Osteoblast (primary cell): Measurements from ENCODE around the gene DYRK1B. TPM values are rescaled to one million over a fixed set of nuclear protein-coding genes. Genes with fewer than 3 reads are reported as not detected.

Experiments used
- DNase-seq: peaks from one replicate; pipeline ENCODE4 v3.0.0; 2011; ENCODE audit warnings: low spot score, mixed read lengths; ENCODE audit not compliant: insufficient read length; ENCODE audit errors: missing footprints
- H2AFZ ChIP-seq: 2 replicates; pipeline ENCODE4 v1.6.0; 2011; ENCODE audit warnings: mild to moderate bottlenecking, low read length
- H3K27ac ChIP-seq: 2 replicates; pipeline ENCODE4 v1.5.1; 2011; ENCODE audit warnings: mild to moderate bottlenecking, low read depth, low read length, moderate library complexity
- H3K27me3 ChIP-seq: 2 replicates; pipeline ENCODE4 v1.6.0; 2012; ENCODE audit warnings: mild to moderate bottlenecking, control low read depth, inconsistent platforms, low read length, moderate library complexity; ENCODE audit not compliant: insufficient read depth
- H3K36me3 ChIP-seq: 2 replicates; pipeline ENCODE4 v1.5.1; 2011; ENCODE audit warnings: mild to moderate bottlenecking, low read length, control low read depth, moderate library complexity; ENCODE audit not compliant: insufficient read depth
- H3K4me1 ChIP-seq: 2 replicates; pipeline ENCODE4 v1.5.1; 2011; ENCODE audit warnings: mild to moderate bottlenecking, low read length, control low read depth, moderate library complexity; ENCODE audit not compliant: insufficient read depth
- H3K4me2 ChIP-seq: 2 replicates; pipeline ENCODE4 v1.6.0; 2011; ENCODE audit warnings: mild to moderate bottlenecking, low read length; ENCODE audit not compliant: insufficient read depth
- H3K4me3 ChIP-seq: fragments of 200-600 bp; sonication (generic); 3 replicates; pipeline ENCODE4 v1.5.1; 2012; ENCODE audit warnings: mild to moderate bottlenecking, low read length, inconsistent platforms; ENCODE audit not compliant: insufficient read depth
- H3K79me2 ChIP-seq: 2 replicates; pipeline ENCODE4 v1.6.0; 2012; ENCODE audit warnings: mild to moderate bottlenecking, low read length, control low read depth, inconsistent platforms; ENCODE audit not compliant: insufficient read depth
- H3K9me3 ChIP-seq: 2 replicates; pipeline ENCODE4 v1.5.1; 2011; ENCODE audit warnings: low read depth, low read length, control low read depth
- H4K20me1 ChIP-seq: 2 replicates; pipeline ENCODE4 v1.6.0; 2012; ENCODE audit warnings: mild to moderate bottlenecking, low read length, control low read depth; ENCODE audit not compliant: insufficient read depth
- total RNA-seq: library from RNA; depleted of rRNA; stranded (reverse); fragments of >200 nt; gene quantifications from 2 replicates; pipeline ENCODE4 v1.2.3, GENCODE V29; 2012
- TF ChIP-seq, protein P1 (sequence below): IDR thresholded peaks from 2 replicates; pipeline ENCODE4 v1.5.1; 2011; ENCODE audit warnings: mild to moderate bottlenecking, low read depth, low read length, moderate library complexity; ENCODE audit errors: extremely low read depth

The DYRK1B gene
- total RNA-seq, 1 donor: 19.5 TPM

DNA sequence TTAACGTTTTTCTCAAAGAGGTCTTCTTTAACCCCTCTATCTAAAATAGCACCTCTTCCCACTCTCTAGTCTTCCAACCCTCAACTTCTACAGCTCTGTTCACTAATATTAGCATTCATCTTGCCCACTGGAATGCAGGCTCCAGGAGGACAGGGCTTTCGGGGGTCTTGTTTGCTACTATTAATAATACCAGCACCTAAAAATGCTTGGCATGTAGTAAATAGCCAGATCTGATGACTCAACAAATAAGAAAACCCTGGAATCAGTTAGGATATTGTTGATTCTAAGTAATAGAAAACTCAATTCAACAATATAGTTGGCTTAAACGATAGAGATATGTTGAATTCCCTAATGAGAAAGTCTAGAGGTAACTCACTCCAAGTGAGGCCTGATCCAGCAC is 14.2 kb downstream of the DYRK1B start:
- Histone ChIP-seq H3K9me3 (no peaks in the 10 kb centered on the region), H3K27me3 (no peaks in the 10 kb centered on the region), H3K36me3 (no peaks in the 10 kb centered on the region), H3K79me2 (peaks cover 13% of the 10 kb centered on the region), H3K27ac (no peak overlapping the region), H3K4me3 (no peak overlapping the region), H3K4me2 (no peak overlapping the region), H4K20me1 (no peaks in the 10 kb centered on the region), H2AFZ (no peak overlapping the region), H3K4me1 (peaks cover 10% of the 10 kb centered on the region)
- TF ChIP-seq, protein P1, sequence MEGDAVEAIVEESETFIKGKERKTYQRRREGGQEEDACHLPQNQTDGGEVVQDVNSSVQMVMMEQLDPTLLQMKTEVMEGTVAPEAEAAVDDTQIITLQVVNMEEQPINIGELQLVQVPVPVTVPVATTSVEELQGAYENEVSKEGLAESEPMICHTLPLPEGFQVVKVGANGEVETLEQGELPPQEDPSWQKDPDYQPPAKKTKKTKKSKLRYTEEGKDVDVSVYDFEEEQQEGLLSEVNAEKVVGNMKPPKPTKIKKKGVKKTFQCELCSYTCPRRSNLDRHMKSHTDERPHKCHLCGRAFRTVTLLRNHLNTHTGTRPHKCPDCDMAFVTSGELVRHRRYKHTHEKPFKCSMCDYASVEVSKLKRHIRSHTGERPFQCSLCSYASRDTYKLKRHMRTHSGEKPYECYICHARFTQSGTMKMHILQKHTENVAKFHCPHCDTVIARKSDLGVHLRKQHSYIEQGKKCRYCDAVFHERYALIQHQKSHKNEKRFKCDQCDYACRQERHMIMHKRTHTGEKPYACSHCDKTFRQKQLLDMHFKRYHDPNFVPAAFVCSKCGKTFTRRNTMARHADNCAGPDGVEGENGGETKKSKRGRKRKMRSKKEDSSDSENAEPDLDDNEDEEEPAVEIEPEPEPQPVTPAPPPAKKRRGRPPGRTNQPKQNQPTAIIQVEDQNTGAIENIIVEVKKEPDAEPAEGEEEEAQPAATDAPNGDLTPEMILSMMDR: no peak
- no peak for DNase-seq

DNA sequence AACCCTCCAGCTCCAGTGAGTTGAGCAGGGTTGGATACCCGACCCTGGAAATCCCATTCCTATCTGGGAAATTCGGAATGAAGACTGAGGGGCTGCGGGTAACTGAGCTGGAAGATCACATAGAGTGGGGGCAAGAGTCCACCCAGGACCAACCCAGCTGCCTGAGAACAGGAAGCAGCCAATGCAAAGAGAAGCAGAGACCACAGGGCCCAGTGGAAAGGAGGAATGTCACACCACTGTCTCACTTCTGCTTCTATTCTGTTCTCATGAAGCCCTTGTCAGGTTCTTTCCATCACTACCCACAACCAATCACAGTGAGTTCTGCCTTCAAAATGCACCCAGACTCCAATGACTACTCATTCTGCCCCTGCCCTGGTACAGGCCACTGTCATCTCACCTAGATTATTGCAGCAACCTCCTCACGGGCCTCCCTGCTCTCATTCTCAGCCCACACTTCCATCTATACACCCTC is 15.3 kb downstream of the DYRK1B start:
- TF ChIP-seq, protein P1: no peak
- Histone ChIP-seq H3K36me3 (no peaks in the 10 kb centered on the region), H3K4me3 (no peak overlapping the region), H3K79me2 (peaks cover 7% of the 10 kb centered on the region), H3K4me1 (peaks cover 5% of the 10 kb centered on the region), H3K27me3 (no peaks in the 10 kb centered on the region), H3K27ac (no peak overlapping the region), H3K4me2 (no peak overlapping the region), H3K9me3 (no peaks in the 10 kb centered on the region), H2AFZ (no peak overlapping the region), H4K20me1 (no peaks in the 10 kb centered on the region)
- no peak for DNase-seq

DNA sequence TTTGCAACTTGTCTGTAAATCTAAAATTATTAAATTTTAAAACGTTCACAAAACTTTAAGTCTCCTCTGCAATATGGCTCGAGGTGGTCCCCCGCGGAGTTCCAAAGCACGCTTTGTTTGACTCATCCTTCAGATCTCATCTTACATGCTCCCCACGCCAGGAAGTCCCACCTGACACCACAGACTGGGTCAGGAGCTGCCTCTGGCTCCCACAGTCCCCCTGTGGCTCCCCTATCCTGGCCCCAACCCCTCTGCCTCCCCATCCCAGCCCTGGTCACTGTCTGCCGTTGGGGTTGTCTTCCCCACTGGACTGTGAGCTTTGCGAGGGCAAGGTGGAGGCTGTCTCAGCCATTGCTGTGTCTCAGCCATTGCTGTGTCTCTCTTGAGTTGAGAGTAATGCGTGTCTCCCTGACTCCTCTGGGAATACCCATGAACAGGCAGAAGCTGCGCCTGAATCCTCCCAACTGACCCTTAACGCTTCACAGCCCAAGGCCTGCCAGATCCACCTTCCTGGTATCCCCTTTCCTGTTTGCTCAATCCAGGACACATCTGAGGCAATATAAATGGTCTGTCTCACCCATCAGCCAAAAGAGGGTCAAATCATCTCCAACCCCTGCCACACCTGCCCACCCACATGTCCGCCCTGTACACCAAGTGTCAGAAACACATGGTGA is 15.9 kb downstream of the DYRK1B start:
- TF ChIP-seq, protein P1: no peak

DNA sequence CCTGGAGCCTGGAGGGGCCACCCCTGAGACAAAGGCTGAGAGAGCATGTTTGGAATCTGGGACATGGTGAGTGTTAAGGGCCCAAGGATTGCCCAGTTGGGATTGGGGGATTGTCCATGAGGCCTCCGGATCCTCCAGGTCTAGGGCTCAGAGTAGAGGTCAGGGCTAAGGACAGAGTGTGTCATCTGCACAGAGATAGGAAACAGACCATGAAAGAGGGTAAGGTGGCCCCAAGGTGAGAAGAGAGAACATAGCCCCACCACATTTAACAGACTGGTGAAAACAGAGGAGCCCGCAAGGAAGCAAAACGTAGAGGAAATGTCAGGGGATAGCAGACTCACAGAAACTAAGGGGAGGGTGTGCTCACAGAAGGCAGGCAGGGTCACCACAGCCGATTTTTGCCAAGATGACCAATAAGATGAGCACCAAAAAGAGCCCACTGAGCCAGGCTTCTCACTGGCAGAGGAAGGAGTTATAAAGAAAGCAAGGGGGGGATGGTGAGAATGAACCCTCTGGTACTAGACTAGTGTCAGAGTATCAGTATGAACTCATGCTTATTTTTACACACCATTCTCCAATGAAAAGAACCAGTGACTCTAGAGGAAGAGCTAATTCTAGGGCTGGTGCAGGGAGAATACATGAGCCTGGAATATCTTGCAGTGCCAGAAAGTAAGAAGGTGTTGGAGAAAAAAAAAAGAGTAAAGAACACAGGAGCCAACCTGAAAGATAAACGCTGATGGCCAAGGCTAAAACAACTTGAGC is 17.5 kb downstream of the DYRK1B start:
- Histone ChIP-seq H3K4me3 (no peak overlapping the region), H3K27me3 (no peaks in the 10 kb centered on the region), H2AFZ (no peak overlapping the region), H3K4me2 (no peak overlapping the region), H3K79me2 (no peaks in the 10 kb centered on the region), H3K27ac (no peak overlapping the region), H3K36me3 (no peaks in the 10 kb centered on the region), H3K9me3 (no peaks in the 10 kb centered on the region), H3K4me1 (peaks cover 3% of the 10 kb centered on the region), H4K20me1 (no peaks in the 10 kb centered on the region)
- TF ChIP-seq, protein P1: no peak
- peak; percentile 41 for DNase-seq

More for the DNA sequence above, 15.9 kb downstream of the DYRK1B start:
- H3K27me3 ChIP-seq: no peaks in the 10 kb centered on the region
- H3K4me1 ChIP-seq: peaks cover 3% of the 10 kb centered on the region
- no peak overlapping the region for H3K4me3 ChIP-seq
- H3K9me3 ChIP-seq: no peaks in the 10 kb centered on the region
- H4K20me1 ChIP-seq: no peaks in the 10 kb centered on the region
- DNase-seq: no peak
- no peak overlapping the region for H3K27ac ChIP-seq
- H3K4me2 ChIP-seq: no peak overlapping the region
- peaks cover 4% of the 10 kb centered on the region for H3K79me2 ChIP-seq
- H3K36me3 ChIP-seq: no peaks in the 10 kb centered on the region
- no peak overlapping the region for H2AFZ ChIP-seq
